Ammon's horn (tissue), 1 donor: Measurements from ENCODE around the gene SLC8A3.
A peak's percentile ranks its signal among the peaks of the same experiment; 100 is the strongest.

Experiments used
- DNase-seq: peaks from one replicate; pipeline ENCODE4 v3.0.0-alpha.2; 2016; ENCODE audit warnings: low spot score

The SLC8A3 gene

GRCh38 chr14:70116278-70116677 lies 72.5 kb downstream of the SLC8A3 start:
- DNase-seq: no peak

GRCh38 chr14:70114621-70115156 lies 74.1 kb downstream of the SLC8A3 start:
- DNase-seq: no peak

- DNase-seq: no peak
Observed at GRCh38 chr14:70113211-70113610, 75.5 kb downstream of the SLC8A3 start.

- peak; percentile 57 for DNase-seq
Observed at GRCh38 chr14:70108419-70108818, 80.3 kb downstream of the SLC8A3 start.

GRCh38 chr14:70107309-70107708 lies 81.4 kb downstream of the SLC8A3 start:
- no peak for DNase-seq

- DNase-seq: no peak
Observed at GRCh38 chr14:70100071-70100470, 88.7 kb downstream of the SLC8A3 start.

- peak; percentile 47 for DNase-seq
Observed at GRCh38 chr14:70098250-70098809, 90.4 kb downstream of the SLC8A3 start.

GRCh38 chr14:70097576-70098249 lies 91.0 kb downstream of the SLC8A3 start:
- DNase-seq: no peak

- peak; percentile 30 for DNase-seq
Observed at GRCh38 chr14:70096866-70097265, 91.9 kb downstream of the SLC8A3 start.

GRCh38 chr14:70094631-70095030 lies 94.1 kb downstream of the SLC8A3 start:
- peak; percentile 35 for DNase-seq

GRCh38 chr14:70094106-70094505 lies 94.6 kb downstream of the SLC8A3 start:
- no peak for DNase-seq

GRCh38 chr14:70093156-70093555 lies 95.6 kb downstream of the SLC8A3 start:
- no peak for DNase-seq

GRCh38 chr14:70087380-70087697 lies 101.4 kb downstream of the SLC8A3 start:
- DNase-seq: no peak

- peak; percentile 72 for DNase-seq
Observed at GRCh38 chr14:70086685-70087379, 101.9 kb downstream of the SLC8A3 start.

- no peak for DNase-seq
Observed at GRCh38 chr14:70084226-70084625, 104.5 kb downstream of the SLC8A3 start.

- no peak for DNase-seq
Observed at GRCh38 chr14:70082394-70082793, 106.4 kb downstream of the SLC8A3 start.

GRCh38 chr14:70080076-70080475 lies 108.7 kb downstream of the SLC8A3 start:
- DNase-seq: peak; percentile 42

GRCh38 chr14:70078329-70078728 lies 110.4 kb downstream of the SLC8A3 start:
- DNase-seq: no peak

- no peak for DNase-seq
Observed at GRCh38 chr14:70077720-70078119, 111.0 kb downstream of the SLC8A3 start.

- no peak for DNase-seq
Observed at GRCh38 chr14:70077005-70077404, 111.7 kb downstream of the SLC8A3 start.

- peak; percentile 85 for DNase-seq
Observed at GRCh38 chr14:70073924-70074566, 114.7 kb downstream of the SLC8A3 start.

GRCh38 chr14:70069186-70069585 lies 119.6 kb downstream of the SLC8A3 start:
- DNase-seq: no peak

- DNase-seq: no peak
Observed at GRCh38 chr14:70067810-70068209, 120.9 kb downstream of the SLC8A3 start.
